OCI-LY1 (cell line): ENCODE measurements around the gene NAA35.

Experiments used
- EZH2 ChIP-seq: fragments of 200-600 bp; sonication (generic), shearing (Covaris generic); IDR thresholded peaks from 2 replicates; pipeline ENCODE4 v1.8.0; 2017; ENCODE audit warnings: borderline replicate concordance, mixed run types, mild to moderate bottlenecking, antibody characterized with exemption, low read length, moderate library complexity, mixed read lengths
- TF ChIP-seq, protein P1 (sequence below): fragments of 200-600 bp; sonication (generic), shearing (Covaris generic); IDR thresholded peaks from 2 replicates; pipeline ENCODE4 v1.5.1; 2017; ENCODE audit warnings: mild to moderate bottlenecking, antibody characterized with exemption, low read length, moderate library complexity, mixed read lengths

DNA sequence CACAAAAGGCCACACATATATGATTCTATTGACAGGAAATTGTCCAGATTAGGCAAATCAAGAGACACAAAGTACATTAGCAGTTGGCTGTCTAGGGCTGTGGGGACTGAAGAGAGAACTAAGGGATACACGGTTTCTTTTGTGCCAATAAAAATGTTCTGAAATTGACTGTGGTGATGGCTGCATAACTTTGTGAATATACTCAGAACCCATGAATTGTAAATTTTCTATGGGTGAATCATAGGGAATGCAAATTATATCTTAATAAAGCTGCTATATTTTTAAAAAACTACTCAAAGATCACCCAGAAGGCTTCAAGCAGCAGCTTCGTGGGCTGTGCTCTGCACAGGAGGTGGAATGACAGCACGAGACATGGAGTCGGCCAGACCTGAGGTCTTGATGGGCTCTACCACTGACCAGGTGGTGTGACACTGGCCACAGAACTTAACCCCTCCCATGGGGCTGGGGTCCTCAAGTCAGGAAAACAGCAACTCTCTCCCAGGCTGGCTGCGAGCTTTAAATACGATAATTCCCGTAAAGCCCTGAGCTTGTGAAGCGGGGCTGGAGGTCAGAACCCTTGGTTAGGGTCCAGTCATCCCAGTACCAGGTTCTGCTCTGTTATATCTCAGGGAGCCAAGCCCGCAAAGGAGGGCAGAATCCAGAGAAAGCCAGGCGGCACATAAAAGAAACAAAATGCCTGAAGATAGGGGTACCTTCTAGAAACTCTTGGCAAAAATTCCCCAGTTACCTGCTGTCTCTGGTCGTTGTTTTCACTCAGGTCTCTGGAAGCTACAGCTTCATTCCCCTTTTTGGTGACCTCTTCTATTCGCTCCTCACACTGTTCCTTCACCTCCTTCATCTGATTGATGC, 99.3 kb downstream of the NAA35 start:
- TF ChIP-seq, protein P1, sequence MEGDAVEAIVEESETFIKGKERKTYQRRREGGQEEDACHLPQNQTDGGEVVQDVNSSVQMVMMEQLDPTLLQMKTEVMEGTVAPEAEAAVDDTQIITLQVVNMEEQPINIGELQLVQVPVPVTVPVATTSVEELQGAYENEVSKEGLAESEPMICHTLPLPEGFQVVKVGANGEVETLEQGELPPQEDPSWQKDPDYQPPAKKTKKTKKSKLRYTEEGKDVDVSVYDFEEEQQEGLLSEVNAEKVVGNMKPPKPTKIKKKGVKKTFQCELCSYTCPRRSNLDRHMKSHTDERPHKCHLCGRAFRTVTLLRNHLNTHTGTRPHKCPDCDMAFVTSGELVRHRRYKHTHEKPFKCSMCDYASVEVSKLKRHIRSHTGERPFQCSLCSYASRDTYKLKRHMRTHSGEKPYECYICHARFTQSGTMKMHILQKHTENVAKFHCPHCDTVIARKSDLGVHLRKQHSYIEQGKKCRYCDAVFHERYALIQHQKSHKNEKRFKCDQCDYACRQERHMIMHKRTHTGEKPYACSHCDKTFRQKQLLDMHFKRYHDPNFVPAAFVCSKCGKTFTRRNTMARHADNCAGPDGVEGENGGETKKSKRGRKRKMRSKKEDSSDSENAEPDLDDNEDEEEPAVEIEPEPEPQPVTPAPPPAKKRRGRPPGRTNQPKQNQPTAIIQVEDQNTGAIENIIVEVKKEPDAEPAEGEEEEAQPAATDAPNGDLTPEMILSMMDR, result no peak
- TF ChIP-seq EZH2, result no peak
